PC-9 (cell line): Measurements from ENCODE around the gene TMEM208.

ENCODE experiments used
- CTCF ChIP-seq: fragments of 200-600 bp; sonication (generic); conservative IDR thresholded peaks from 2 replicates; pipeline ENCODE4 v1.6.1; 2017; ENCODE audit warnings: mixed run types, antibody characterized with exemption, mild to moderate bottlenecking, moderate library complexity
- EZH2 ChIP-seq: fragments of 200-600 bp; sonication (generic); IDR thresholded peaks from 2 replicates; pipeline ENCODE4 v1.8.0; 2017; ENCODE audit warnings: antibody characterized with exemption, low read depth

GRCh38 chr16:67193536-67193935 lies 33.4 kb upstream of the TMEM208 start:
- TF ChIP-seq EZH2 (no peak), CTCF (no peak)
